ENCODE data around the gene CADPS2.

Gene CADPS2

GRCh38 chr7:122343601-122344302 lies 542.5 kb downstream of the CADPS2 start:
- DNase-seq, result no peak

GRCh38 chr7:122340427-122340826 lies 545.8 kb downstream of the CADPS2 start:
- DNase-seq, result no peak

GRCh38 chr7:122339145-122339904 lies 546.9 kb downstream of the CADPS2 start:
- no peak for DNase-seq

GRCh38 chr7:122337011-122337410 lies 549.2 kb downstream of the CADPS2 start:
- DNase-seq, result no peak

- DNase-seq, result no peak
Measured at GRCh38 chr7:122329145-122329802, 557.0 kb downstream of the CADPS2 start.

- no peak for DNase-seq
Measured at GRCh38 chr7:122327969-122328368, 558.3 kb downstream of the CADPS2 start.

GRCh38 chr7:122316467-122317388 lies 569.5 kb downstream of the CADPS2 start:
- no peak for DNase-seq

GRCh38 chr7:122315507-122316466 lies 570.5 kb downstream of the CADPS2 start:
- no peak for DNase-seq

- DNase-seq, result no peak
Measured at GRCh38 chr7:122314284-122314683, 572.0 kb downstream of the CADPS2 start.

- no peak for DNase-seq
Measured at GRCh38 chr7:122312789-122313188, 573.5 kb downstream of the CADPS2 start.

- DNase-seq, result no peak
Measured at GRCh38 chr7:122311734-122312450, 574.4 kb downstream of the CADPS2 start.

- no peak for DNase-seq
Measured at GRCh38 chr7:122311050-122311700, 575.1 kb downstream of the CADPS2 start.

- DNase-seq, result no peak
Measured at GRCh38 chr7:122310119-122311021, 575.9 kb downstream of the CADPS2 start.

GRCh38 chr7:122309421-122309820 lies 576.8 kb downstream of the CADPS2 start:
- DNase-seq, result no peak

GRCh38 chr7:122307228-122307621 lies 579.0 kb downstream of the CADPS2 start:
- DNase-seq, result no peak

GRCh38 chr7:122306320-122307227 lies 579.7 kb downstream of the CADPS2 start:
- no peak for DNase-seq

- DNase-seq, result no peak
Measured at GRCh38 chr7:122305475-122306319, 580.6 kb downstream of the CADPS2 start.
